ENCODE data around the gene MDFI.

MDFI gene

DNA sequence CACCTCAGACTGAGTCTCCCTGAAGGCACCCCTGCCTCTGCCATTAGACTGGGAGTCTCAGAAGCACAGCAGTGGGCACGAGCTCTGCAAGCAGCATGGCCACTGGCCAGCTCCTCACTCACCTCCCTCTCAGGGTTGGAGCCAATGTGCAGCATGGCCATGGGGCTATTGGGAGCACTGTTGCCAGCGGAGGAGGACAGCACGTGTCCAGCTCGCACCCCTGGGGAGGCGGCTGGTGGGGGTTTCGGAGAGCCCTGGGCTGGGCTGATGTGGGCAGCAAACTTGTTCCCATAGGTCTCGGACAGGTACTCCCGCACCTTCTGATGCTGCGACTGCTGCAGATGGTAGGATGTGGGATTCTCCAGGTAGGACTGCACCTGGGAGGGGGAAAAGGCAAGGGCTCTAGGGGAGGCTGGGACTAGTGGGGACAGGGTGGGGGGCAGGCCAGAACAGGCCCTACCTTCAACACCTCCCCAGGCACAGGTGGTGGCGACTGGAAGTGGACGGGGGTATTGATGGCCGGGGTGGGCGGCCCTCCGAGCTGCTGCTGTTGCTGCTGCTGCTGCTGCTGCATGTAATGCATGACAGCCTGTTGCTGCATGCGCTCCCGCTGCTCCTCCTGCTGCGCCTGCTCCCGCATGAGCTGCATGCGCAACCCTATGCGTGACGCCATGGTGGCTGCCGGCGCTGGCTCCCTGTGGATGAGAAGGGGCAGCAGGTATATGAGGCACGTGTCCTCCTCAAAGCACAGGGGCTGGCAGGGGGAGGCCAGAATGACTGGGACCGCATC lies 52.5 kb downstream of the MDFI start:
- DNase-seq: no peak

DNA sequence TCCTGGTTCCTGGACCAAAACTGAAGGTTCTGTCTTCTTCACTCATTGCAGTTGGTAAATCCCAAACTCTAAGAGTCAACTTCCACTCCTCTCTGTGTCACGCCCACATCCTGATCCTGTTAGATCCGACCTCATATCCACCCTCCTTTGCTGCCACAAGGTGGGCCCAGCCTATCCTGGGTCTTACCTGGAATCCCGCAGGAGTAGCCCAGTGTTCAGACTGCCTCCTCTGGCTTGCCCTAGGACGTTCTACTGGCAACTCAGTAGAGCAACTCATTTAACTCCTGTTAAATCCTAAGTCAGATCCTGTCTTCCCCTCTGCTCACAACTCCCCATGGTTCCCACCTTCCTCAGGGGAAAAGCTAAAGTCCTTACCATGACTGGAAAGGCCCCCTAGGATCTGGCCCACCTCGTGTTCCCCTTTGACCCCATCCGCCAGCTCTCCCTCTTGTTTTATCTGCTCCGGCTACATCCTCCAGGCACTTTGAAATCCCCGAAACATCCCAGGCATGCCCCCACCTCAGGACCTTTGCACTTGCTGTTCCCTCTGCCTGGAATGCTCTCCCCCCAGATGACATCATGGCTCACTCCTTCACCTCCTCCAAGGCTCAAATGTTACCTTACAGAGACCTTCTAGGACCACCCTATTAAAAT lies 53.3 kb downstream of the MDFI start:
- DNase-seq: no peak

DNA sequence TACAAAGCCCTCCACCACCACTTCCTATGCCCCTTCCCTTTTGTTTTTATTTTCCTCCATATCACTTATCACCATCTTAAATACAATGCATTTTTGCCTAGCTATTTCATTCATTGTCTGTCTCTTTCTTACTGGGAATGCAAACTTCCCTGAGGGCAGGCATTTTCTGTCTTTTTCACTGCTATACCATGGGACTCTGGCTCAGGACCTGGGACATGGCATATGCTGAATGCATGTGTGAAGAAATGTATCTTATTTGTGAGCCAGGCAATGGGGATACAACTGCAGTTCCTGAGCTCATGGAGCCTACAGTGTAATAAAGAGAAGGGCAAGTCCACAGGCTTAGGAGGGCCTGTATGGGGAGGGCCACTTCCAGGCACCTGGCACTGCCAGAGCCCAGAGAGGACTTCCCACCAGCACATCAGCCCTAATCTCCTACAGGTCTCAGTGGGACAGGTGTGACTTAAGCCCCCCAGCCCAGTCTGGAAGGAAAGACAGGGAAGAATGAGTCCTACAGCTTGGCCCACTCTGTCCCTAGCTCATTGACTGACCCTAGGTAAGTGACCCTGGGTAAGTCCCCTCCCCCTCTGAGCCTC lies 53.9 kb downstream of the MDFI start:
- DNase-seq: no peak

DNA sequence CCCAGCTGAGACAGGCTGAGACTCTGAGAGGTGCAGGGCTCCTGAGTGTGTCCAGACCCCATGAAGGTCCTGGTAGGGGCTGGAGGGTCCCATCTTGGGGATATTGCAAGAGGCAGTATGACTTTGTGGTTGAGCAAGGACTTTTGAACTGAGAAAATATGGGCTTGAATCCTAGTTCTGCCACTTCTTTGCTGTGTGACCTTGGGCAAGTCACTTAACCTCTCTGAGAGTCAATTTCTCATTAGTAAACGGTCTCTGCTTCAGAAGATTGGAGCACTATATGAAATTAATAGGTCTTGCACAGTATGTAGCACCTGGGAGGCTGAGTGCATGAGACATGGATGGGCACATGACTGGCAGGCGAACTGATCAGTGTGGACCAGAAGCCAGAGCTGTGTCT lies 54.5 kb downstream of the MDFI start:
- no peak for DNase-seq

DNA sequence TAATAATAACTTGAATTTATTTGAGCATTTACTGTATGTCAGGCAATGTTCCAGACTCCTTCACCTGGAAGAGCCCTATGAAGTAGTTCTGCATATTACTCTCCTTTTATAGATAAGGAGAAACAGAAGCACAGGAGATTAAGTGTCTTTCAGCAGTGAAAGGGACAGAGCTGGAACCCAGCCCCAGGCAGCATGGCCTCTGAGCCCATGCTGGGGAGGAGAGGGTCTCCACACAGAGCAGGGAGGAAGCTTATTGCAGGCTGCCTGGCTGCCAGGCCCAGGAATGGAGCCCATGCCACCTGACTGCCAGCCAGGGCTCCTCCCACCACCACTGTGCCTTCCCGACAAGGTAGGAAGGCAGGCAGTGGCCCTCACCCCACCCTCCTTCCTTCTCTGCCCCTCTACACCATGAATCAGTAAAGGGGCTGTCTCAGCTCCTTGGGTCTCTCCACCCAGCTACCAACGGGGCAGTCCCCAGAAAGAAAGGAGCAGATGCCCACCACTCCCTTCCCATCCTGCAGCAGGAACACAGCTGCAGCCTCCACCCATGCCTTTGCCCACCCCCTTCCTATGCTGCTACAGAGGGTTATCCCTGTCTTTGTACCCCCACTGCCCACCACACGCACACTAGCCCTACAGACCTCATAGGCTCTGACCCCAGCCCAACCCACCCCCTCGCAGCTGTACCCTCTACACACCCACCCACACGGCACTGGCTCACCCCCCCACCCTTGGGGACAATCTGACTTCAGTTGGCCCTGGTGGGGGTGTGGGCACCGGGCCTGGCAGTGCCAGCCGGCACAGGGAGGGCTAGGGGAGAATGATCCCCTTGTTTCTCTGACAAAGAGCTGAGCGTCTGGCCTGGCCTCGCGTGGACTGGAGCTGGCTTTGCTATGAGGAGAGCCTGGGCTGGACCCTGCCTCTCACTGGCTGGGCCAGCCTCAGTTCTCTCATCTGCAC lies 55.3 kb downstream of the MDFI start:
- no peak for DNase-seq

DNA sequence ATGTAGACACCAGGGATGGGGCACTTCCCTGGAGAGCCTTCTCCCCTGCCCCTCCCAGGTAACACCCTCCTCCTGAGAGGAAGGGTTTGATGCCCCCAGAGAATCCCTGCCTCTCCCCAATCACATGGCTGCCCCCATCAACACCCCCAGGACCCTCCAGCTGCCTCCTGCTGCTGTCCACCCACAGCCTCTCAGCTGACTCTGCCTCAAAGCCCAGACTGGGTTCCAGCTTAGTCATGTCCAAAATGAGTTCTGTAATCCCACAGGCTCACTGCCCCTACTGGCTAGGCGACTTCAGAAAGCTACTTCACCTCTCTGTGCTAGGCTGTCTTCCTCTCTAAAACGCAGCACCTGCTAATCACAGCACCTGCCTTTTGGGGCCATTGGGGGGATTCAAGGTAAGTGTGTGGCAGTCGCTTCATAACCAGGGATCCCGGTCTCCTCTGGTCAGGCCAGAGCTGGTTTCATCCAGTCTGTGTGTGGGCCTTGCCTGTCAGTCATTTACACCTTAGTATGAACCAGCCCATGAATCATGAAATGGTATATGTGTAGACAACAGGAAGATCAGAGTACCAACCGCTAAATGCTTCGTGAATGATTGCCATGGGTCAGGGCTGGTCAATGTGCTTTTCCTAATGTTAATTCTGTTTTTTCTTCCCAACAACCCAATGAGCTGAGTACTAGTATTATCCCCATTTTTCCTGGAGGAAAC lies 56.7 kb downstream of the MDFI start:
- DNase-seq: no peak

DNA sequence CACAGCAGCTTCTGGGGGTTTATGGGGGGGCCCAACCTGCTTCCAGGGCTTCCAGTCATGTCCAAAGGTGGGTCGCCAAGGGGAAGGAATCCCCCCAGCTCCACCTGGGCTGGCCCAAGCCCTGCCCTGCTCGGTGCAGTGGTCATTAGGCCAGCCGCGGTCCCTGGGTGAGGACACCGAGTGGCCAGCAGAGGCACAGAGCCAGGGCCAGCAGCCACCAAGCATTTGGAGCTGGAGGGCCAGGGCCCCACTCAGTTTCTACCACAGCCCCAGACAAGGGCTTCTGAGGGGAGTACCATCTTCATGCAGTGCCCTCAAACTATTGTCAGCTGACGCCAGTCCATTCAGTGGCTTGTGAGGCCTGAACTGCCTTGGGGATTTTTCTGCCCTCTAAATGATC lies 57.6 kb downstream of the MDFI start:
- no peak for DNase-seq

DNA sequence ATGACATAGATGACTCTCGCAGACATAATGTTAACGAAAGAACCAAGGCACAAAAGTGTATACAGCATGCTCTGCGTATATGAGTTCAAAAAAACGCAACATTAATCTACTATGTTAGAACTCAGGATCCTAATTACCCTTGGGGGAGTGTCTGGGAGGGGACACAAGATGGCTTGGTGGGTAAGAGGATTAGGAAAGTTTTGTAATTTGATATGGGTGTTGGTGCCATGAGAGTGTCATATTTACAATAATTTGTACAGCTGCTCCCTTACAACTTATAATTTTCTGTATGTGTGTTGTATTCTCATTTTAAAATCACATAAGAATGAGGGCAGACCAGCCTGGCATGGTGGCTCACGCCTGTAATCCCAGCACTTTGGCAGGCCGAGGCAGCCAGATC lies 58.5 kb downstream of the MDFI start:
- no peak for DNase-seq

DNA sequence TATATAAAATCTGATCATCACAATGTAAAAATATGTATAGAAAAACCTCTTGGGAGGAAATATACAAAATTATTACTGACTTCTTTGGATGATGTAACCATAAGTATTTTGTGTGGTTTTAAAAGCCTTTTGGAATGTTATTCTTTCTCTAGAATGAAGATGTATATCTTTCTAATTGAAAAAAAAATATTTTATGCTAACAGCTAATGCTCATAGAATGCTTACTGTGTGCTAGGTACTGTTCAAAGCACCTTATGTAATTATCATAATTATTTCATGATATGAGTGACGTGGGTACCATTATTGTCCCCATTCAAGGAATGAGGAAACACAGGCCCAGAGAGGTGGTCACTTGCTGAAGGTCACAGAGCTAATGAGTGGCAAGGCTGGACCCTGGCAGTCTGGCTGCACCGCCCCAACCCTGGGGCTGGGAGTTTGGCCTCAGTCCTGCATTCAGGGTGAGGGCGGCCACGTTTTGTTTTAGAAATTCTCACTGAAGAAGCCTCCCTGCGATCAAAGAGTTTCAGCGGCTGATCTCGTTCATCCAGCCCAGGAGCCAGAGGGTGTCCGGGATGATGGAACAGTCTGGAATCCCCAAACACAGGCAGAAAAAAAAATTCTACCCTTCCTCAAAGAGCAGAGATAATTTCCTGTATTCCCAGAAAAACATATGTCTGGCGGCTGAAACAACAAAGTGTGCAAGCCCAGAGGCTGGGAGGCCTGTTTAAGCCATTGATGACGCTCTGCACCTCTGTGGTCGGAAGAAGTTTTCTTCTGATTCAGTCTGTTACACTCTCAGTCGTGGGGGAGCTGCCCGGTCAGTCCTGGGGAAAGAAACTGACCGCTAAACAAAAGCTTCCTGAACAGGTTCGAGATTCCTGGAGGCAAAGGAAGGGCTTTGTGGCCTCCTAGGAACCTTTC lies 59.9 kb downstream of the MDFI start:
- DNase-seq: no peak

DNA sequence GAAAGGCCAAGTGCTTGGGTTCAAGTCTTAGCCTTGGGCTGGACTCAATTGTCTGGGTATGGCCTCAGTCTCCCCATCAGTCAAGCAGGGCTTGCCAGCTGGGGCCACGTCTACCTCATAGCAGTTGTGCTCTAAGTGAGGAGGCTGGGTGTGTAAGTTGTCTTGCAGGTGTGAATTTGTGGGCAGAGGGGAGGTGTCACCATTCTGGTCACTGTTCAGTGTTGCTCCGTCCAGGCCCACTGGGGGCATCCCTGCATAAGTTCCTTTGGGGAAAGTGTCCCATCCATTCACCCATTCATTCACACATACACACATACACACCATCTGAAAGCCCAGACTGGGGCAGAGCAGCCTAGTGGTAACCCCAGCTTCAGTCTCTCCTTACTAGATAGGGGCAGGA lies 60.8 kb downstream of the MDFI start:
- no peak for DNase-seq

DNA sequence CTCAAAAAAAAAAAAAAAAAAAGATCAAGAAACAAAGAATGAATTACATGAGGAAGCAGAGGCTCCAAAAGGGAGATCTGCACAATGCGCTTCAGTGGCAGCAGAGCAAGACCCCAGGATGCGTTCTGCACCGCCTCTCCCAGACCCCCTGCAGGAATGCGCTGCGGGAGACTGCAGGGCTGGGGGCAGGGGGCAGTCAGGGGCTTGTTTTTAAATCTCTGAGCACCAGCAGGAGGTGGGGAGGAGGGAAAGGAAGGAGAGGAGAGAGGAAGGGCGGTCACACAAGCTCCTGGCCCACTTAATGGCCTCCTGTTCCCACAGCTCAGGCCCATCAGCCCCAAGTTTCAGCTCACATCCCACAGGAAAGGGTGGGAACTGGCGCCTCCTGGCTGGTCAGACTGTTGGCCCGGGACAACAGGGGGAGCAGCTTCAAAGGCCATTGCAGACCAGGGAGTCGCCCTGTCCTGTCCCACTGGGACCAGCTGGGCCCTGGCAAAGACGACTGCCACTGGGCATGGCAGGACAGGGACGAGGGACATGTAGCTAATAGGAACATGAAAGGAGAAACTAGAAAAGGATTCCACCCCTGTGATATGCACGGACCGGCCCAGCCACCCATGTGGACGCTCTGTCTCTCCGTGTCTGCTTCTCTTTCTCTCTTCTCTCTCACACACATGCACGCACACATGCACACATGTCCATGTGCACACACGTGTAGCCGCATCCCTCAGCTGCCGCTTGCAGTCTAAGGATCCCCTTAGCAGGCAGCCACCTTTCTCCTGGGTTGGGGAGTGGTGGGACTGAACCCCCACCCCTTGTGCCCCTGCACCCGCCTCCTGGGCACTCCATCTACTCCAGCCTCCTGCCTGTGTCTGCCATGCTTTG lies 62.4 kb downstream of the MDFI start:
- no peak for DNase-seq

DNA sequence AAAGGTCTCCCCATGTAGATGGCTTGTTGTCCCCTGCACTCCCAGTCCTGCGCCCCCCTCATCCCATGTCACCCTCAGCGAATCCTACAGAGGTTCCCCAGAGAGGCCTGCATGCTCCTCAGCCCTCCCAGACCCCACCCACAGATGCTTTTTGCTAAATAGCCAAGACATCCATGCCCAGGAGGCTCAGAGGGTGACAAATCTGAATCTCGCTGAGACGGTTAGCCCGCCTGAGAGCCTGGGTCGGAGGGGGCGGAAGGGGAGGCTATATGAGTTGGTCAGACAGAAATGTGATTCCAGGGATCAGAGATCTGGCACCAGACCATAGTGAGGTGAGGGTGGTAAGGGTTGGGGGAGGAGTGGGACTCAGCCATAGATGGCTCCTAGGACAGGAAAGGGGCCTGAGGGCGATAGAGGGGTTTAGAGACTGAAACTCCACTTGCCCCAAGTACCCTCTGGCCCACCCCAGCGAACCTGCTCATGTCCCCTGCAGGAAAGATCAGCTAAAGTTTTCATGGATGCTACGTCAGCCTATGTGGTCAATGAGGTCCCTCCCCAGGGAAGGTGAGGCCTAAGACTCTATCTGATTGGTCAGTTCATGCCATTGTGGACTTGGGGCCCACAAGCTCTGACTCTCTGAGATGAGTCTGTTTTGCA lies 63.9 kb downstream of the MDFI start:
- no peak for DNase-seq

DNA sequence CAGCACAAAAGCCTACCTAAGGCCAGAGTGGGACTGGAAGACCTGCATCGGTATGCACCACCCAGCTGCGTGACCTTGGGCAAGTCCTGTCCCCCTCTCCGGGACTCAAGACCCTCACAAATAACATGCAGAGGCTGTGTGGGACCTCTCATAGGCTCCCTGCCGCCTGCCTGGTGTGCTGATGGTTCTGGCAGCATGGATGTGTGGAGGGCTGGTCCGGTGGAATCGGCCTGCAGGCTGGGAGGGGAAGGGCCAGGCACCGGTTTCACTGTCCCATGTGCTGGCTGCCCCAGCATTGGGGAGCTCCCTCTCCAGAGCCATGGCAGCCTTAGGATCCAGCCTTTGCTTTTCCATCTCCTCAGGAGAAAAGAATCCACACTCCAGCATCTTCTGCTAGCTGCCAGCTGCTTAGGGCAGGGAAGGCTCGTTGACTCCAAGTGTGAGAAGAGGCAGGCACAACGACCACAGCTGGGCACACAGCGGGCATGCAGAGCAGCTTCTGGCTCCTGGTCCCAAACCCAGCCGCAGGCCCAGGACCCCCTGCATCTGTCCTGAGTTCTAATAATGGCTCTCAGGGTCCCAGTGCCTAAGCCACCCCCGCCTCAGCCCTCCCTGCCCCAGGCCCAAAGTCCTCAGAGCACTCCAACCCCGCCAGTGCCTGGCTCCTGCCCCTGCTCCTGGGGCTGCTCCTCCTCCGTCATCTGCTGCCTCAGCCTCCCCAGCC lies 64.7 kb downstream of the MDFI start:
- DNase-seq: no peak
